Measurements from ENCODE around the gene ZBTB3. TPM values are rescaled to one million over a fixed set of nuclear protein-coding genes. Genes with fewer than 3 reads are reported as not detected.

Gene ZBTB3
- total RNA-seq, 1 experiment from 2014 or later = 43.4 TPM

DNA sequence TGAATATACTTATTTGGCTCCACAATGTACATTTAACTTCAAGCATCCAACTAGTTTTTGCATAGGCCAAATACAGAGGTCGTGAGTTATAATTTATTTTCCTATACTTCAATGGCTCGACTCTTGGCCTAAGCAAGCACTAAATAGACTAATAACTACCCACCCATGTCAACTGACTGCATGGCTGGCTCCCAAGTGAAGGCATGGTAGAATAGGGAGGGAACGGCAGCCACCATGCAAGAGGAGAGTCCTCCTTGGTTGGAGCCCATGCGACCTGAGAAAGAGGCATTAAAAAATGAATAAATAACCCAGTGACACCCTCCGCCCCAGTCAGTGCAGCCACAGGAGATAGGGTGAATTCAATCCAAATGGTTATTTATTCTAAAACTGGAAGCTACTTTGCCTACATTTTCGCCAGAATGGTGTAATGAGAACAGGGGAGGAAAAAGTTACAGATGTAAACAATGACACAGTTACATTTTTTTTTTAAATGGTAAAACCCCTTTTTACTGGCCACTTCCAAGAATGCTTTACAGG, 41.6 kb downstream of the ZBTB3 start:
- Histone ChIP-seq H3K14ac (ENCODE audit: insufficient read depth, low read length) (no peak overlapping the region), H3T11ph (ENCODE audit: low read length) (no peak overlapping the region), H3K4ac (ENCODE audit: low read depth, low read length) (no peak overlapping the region), H4K5ac (ENCODE audit: insufficient read length, low read depth, low read length) (no peak overlapping the region), H3K4me2 (ENCODE audit: insufficient read depth, insufficient read length, low read length) (no peak overlapping the region), H2AFZ (ENCODE audit: low read length) (no peak overlapping the region), H3K4me1 (ENCODE audit: insufficient read depth, low read length) (peaks cover 2% of the 10 kb centered on the region; the same call in 1 of the 2 replicates), H4K8ac (replicated peaks; ENCODE audit: insufficient read length, low read depth, low read length) (no peak overlapping the region), H2BK12ac (ENCODE audit: insufficient read length, low read depth, low read length) (no peak overlapping the region), H3K79me1 (ENCODE audit: insufficient read depth, low read depth, low read length, poor library complexity, severe bottlenecking) (peaks cover 2% of the 10 kb centered on the region), H2BK20ac (ENCODE audit: low read depth, low read length, poor library complexity, severe bottlenecking) (no peak overlapping the region), H3K79me2 (ENCODE audit: insufficient read depth, low read length) (no peaks in the 10 kb centered on the region), H4K20me1 (ENCODE audit: control insufficient read depth, insufficient read depth, insufficient read length) (no peaks in the 10 kb centered on the region), H3K23ac (ENCODE audit: insufficient read length, low read depth, low read length) (no peak overlapping the region), H3K23me2 (ENCODE audit: insufficient read length, low read depth, low read length, poor library complexity, severe bottlenecking) (peaks cover 18% of the 10 kb centered on the region), H2BK5ac (ENCODE audit: insufficient read length, low read length) (no peak overlapping the region), H3K27me3 (ENCODE audit: insufficient read depth, low read length) (no peaks in the 10 kb centered on the region), H4K91ac (ENCODE audit: insufficient read length, low read depth, low read length) (no peak overlapping the region), H3K56ac (ENCODE audit: insufficient read length, low read depth, low read length) (no peak overlapping the region), H2BK120ac (ENCODE audit: low read depth, low read length, poor library complexity, severe bottlenecking) (no peak overlapping the region), H2AK5ac (ENCODE audit: insufficient read length, low read length) (no peak overlapping the region), H3K9ac (ENCODE audit: extremely low read depth, insufficient read length, low read length) (no peak overlapping the region), H3K9me3 (ENCODE audit: control insufficient read depth, low read depth, low read length) (no peaks in the 10 kb centered on the region), H2BK15ac (ENCODE audit: low read depth, low read length) (no peak overlapping the region), H3K27ac (ENCODE audit: insufficient read length, low read depth, low read length) (no peak overlapping the region), H3K18ac (ENCODE audit: insufficient read length, low read depth, low read length) (no peak overlapping the region)
- Mint-ChIP-seq H3K36me3 (ENCODE audit: insufficient read depth in 1 of 3, low read depth in 3 of 3) (peaks cover 40 to 70% (median 65%) of the 10 kb centered on the region in 3 experiments), H3K9me3 (no peaks in the 10 kb centered on the region; a peak in 1 of 5 replicates), H3K4me1 (peaks cover 32 to 55% of the 10 kb centered on the region in 2 experiments), H3K4me3 (peak overlapping the region in 1 of 2 experiments; percentile 45; a peak in 2 of 5 replicates), H3K27me3 (ENCODE audit: low read depth) (no peaks in the 10 kb centered on the region), H3K27ac (peak overlapping the region in 1 of 3 experiments; percentile 87; a peak in 4 of 7 replicates)
- no CpG with 5 or more reads among the region's 6 CpGs for WGBS (ENCODE audit: extremely low coverage, insufficient read length, low lambda C conversion rate)
- DNase-seq = no peak
- TF ChIP-seq, protein P1, sequence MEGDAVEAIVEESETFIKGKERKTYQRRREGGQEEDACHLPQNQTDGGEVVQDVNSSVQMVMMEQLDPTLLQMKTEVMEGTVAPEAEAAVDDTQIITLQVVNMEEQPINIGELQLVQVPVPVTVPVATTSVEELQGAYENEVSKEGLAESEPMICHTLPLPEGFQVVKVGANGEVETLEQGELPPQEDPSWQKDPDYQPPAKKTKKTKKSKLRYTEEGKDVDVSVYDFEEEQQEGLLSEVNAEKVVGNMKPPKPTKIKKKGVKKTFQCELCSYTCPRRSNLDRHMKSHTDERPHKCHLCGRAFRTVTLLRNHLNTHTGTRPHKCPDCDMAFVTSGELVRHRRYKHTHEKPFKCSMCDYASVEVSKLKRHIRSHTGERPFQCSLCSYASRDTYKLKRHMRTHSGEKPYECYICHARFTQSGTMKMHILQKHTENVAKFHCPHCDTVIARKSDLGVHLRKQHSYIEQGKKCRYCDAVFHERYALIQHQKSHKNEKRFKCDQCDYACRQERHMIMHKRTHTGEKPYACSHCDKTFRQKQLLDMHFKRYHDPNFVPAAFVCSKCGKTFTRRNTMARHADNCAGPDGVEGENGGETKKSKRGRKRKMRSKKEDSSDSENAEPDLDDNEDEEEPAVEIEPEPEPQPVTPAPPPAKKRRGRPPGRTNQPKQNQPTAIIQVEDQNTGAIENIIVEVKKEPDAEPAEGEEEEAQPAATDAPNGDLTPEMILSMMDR (conservative IDR thresholded peaks at IDR 0.05) = no peak
